ENCODE results near the gene MORN1.

The MORN1 gene

GRCh38 chr1:2312160-2312514 is 79.2 kb downstream of the MORN1 start:
- TF ChIP-seq EZH2 (IDR thresholded peaks at IDR 0.05; ENCODE audit: borderline replicate concordance, low read length) = no peak
- TF ChIP-seq, protein P1, sequence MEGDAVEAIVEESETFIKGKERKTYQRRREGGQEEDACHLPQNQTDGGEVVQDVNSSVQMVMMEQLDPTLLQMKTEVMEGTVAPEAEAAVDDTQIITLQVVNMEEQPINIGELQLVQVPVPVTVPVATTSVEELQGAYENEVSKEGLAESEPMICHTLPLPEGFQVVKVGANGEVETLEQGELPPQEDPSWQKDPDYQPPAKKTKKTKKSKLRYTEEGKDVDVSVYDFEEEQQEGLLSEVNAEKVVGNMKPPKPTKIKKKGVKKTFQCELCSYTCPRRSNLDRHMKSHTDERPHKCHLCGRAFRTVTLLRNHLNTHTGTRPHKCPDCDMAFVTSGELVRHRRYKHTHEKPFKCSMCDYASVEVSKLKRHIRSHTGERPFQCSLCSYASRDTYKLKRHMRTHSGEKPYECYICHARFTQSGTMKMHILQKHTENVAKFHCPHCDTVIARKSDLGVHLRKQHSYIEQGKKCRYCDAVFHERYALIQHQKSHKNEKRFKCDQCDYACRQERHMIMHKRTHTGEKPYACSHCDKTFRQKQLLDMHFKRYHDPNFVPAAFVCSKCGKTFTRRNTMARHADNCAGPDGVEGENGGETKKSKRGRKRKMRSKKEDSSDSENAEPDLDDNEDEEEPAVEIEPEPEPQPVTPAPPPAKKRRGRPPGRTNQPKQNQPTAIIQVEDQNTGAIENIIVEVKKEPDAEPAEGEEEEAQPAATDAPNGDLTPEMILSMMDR (IDR thresholded peaks at IDR 0.05; ENCODE audit: low read length) = no peak
- Histone ChIP-seq H3K4me3 (ENCODE audit: low read depth, low read length, poor library complexity, severe bottlenecking) (no peak overlapping the region), H3K27me3 (ENCODE audit: insufficient read depth, low read length) (no peaks in the 10 kb centered on the region), H2AFZ (ENCODE audit: low read length) (no peak overlapping the region), H3K27ac (ENCODE audit: low read depth, low read length, poor library complexity, severe bottlenecking) (no peak overlapping the region), H3K4me2 (ENCODE audit: low read length) (no peak overlapping the region), H3K79me2 (ENCODE audit: insufficient read depth, low read length) (no peaks in the 10 kb centered on the region), H3K4me1 (ENCODE audit: insufficient read depth, low read length, severe bottlenecking) (no peaks in the 10 kb centered on the region), H3K9ac (ENCODE audit: low read length) (no peak overlapping the region), H3K9me3 (ENCODE audit: low read length) (no peaks in the 10 kb centered on the region), H3K36me3 (ENCODE audit: insufficient read depth, low read length) (no peaks in the 10 kb centered on the region), H3K9me2 (ENCODE audit: low read depth, low read length) (no peaks in the 10 kb centered on the region), H3F3A (ENCODE audit: insufficient read depth, low read length) (no peaks in the 10 kb centered on the region), H4K20me1 (ENCODE audit: insufficient read depth, low read length) (no peaks in the 10 kb centered on the region)

GRCh38 chr1:2311184-2312032 is 79.9 kb downstream of the MORN1 start:
- Histone ChIP-seq H3K9me2 (ENCODE audit: low read depth, low read length) (no peaks in the 10 kb centered on the region), H3K36me3 (ENCODE audit: insufficient read depth, low read length) (no peaks in the 10 kb centered on the region), H3K27ac (ENCODE audit: low read depth, low read length, poor library complexity, severe bottlenecking) (no peak overlapping the region), H4K20me1 (ENCODE audit: insufficient read depth, low read length) (no peaks in the 10 kb centered on the region), H3F3A (ENCODE audit: insufficient read depth, low read length) (no peaks in the 10 kb centered on the region), H3K9me3 (ENCODE audit: low read length) (no peaks in the 10 kb centered on the region), H3K4me1 (ENCODE audit: insufficient read depth, low read length, severe bottlenecking) (no peaks in the 10 kb centered on the region), H3K9ac (ENCODE audit: low read length) (no peak overlapping the region), H2AFZ (ENCODE audit: low read length) (no peak overlapping the region), H3K79me2 (ENCODE audit: insufficient read depth, low read length) (no peaks in the 10 kb centered on the region), H3K4me3 (ENCODE audit: low read depth, low read length, poor library complexity, severe bottlenecking) (no peak overlapping the region), H3K4me2 (ENCODE audit: low read length) (no peak overlapping the region), H3K27me3 (ENCODE audit: insufficient read depth, low read length) (no peaks in the 10 kb centered on the region)
- TF ChIP-seq EZH2 (IDR thresholded peaks at IDR 0.05; ENCODE audit: borderline replicate concordance, low read length) = no peak
- TF ChIP-seq, protein P1 (IDR thresholded peaks at IDR 0.05; ENCODE audit: low read length) = no peak

DNA sequence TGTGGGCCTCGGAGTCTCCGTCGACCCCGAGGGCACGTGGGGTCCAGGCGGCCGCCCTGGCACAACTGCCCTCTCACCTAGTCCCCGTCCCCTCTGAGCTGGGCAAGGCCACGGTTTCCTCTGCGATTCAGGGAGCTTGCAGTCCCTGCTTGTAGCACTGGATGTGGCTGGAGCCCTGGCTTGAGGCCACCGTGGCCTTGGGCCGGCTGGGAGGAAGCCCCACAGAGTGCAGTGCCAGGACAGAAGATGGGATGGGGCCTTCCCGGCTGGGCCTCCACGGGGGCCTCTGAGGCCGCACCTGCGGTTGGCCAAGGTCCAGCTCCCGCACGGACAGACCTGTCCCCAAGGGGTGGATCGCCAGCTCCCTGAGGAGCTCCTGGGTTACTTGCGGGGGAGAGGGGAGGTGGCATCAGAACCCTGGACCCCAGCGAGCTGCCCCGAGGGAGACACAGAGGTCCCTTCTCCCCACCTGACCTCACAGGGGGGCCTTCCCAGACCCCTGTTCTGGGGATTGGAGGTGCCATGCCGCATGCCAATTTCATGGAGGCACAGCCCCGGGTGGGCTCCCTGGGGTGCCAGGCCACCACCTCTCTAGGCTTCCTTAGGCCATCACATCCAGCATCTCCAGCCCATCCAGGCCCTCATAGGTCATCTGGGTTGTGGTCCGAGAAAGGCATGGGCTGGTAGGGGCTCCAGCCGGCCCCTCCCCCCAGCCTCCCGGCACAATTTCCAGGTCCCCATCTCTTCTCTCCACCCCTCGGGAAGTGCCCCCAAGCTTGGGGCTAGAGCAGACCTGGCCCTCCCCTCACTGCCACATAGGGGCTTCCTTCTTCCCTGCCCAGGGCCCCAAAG is 80.8 kb downstream of the MORN1 start:
- H3K27ac ChIP-seq (ENCODE audit: low read depth, low read length, poor library complexity, severe bottlenecking) = no peak overlapping the region
- no peaks in the 10 kb centered on the region for H3K27me3 ChIP-seq (ENCODE audit: insufficient read depth, low read length)
- H2AFZ ChIP-seq (ENCODE audit: low read length) = no peak overlapping the region
- no peak overlapping the region for H3K4me2 ChIP-seq (ENCODE audit: low read length)
- no peaks in the 10 kb centered on the region for H4K20me1 ChIP-seq (ENCODE audit: insufficient read depth, low read length)
- no peak overlapping the region for H3K4me3 ChIP-seq (ENCODE audit: low read depth, low read length, poor library complexity, severe bottlenecking)
- no peaks in the 10 kb centered on the region for H3K4me1 ChIP-seq (ENCODE audit: insufficient read depth, low read length, severe bottlenecking)
- H3K36me3 ChIP-seq (ENCODE audit: insufficient read depth, low read length) = no peaks in the 10 kb centered on the region
- TF ChIP-seq, protein P1 (IDR thresholded peaks at IDR 0.05; ENCODE audit: low read length) = no peak
- no peak for TF ChIP-seq EZH2 (IDR thresholded peaks at IDR 0.05; ENCODE audit: borderline replicate concordance, low read length)
- no peaks in the 10 kb centered on the region for H3F3A ChIP-seq (ENCODE audit: insufficient read depth, low read length)
- no peak overlapping the region for H3K9ac ChIP-seq (ENCODE audit: low read length)
- H3K79me2 ChIP-seq (ENCODE audit: insufficient read depth, low read length) = no peaks in the 10 kb centered on the region
- no peaks in the 10 kb centered on the region for H3K9me3 ChIP-seq (ENCODE audit: low read length)
- no peaks in the 10 kb centered on the region for H3K9me2 ChIP-seq (ENCODE audit: low read depth, low read length)

All from OCI-LY1 (cell line).